ENCODE data around the gene ASB18.

DNA sequence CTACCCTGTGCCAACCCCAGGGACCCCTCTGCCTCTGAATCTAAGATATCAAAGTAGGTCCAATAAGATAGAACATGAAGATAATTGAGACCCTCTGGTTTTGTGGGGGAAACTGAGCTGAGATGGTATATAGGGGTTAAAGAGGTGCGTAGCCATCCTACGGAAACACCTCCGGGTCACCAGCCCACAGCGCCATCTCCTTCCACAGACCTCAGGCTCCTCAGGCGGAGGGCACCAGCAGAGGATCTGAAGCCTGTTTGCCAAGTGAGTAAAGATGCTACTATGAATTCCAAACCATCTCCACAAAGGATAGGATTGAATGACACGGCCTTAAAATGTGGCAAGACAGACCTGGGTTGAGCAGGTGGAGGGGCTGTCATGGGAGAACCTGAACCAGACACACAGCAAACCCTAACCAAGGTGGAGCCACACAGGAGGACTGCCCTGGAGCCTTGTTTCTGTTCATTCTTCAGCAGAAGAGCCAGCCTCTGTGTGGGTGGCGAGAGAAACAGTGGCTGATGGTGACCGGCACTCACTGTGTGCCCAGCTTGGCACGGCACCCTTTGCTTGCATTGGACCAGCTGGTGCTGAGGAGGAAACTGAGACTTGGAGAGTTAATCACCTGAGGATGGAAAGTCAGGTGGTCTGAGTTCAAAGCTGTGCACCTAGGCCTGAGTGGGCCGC lies 106.2 kb downstream of the ASB18 start:
- TF ChIP-seq, protein P1, sequence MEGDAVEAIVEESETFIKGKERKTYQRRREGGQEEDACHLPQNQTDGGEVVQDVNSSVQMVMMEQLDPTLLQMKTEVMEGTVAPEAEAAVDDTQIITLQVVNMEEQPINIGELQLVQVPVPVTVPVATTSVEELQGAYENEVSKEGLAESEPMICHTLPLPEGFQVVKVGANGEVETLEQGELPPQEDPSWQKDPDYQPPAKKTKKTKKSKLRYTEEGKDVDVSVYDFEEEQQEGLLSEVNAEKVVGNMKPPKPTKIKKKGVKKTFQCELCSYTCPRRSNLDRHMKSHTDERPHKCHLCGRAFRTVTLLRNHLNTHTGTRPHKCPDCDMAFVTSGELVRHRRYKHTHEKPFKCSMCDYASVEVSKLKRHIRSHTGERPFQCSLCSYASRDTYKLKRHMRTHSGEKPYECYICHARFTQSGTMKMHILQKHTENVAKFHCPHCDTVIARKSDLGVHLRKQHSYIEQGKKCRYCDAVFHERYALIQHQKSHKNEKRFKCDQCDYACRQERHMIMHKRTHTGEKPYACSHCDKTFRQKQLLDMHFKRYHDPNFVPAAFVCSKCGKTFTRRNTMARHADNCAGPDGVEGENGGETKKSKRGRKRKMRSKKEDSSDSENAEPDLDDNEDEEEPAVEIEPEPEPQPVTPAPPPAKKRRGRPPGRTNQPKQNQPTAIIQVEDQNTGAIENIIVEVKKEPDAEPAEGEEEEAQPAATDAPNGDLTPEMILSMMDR (IDR thresholded peaks at IDR 0.05 in 2 of 3, conservative IDR thresholded peaks at IDR 0.05 in 1 of 3; ENCODE audit: borderline replicate concordance in 1 of 3, insufficient read depth in 1 of 3, low read depth in 2 of 3, low read length in 2 of 3), result no peak
- TF ChIP-seq JUND (IDR thresholded peaks at IDR 0.05), result no peak
- TF ChIP-seq POLR2AphosphoS5 (IDR thresholded peaks at IDR 0.05; ENCODE audit: low read depth, low read length), result no peak
- TF ChIP-seq POLR2A (IDR thresholded peaks at IDR 0.05; ENCODE audit: borderline replicate concordance, extremely low read depth, insufficient read depth, insufficient read length), result no peak
- TF ChIP-seq EZH2 (IDR thresholded peaks at IDR 0.05), result no peak
- no peak for TF ChIP-seq SIN3A (IDR thresholded peaks at IDR 0.05; ENCODE audit: low read depth)
- TF ChIP-seq, protein P2, sequence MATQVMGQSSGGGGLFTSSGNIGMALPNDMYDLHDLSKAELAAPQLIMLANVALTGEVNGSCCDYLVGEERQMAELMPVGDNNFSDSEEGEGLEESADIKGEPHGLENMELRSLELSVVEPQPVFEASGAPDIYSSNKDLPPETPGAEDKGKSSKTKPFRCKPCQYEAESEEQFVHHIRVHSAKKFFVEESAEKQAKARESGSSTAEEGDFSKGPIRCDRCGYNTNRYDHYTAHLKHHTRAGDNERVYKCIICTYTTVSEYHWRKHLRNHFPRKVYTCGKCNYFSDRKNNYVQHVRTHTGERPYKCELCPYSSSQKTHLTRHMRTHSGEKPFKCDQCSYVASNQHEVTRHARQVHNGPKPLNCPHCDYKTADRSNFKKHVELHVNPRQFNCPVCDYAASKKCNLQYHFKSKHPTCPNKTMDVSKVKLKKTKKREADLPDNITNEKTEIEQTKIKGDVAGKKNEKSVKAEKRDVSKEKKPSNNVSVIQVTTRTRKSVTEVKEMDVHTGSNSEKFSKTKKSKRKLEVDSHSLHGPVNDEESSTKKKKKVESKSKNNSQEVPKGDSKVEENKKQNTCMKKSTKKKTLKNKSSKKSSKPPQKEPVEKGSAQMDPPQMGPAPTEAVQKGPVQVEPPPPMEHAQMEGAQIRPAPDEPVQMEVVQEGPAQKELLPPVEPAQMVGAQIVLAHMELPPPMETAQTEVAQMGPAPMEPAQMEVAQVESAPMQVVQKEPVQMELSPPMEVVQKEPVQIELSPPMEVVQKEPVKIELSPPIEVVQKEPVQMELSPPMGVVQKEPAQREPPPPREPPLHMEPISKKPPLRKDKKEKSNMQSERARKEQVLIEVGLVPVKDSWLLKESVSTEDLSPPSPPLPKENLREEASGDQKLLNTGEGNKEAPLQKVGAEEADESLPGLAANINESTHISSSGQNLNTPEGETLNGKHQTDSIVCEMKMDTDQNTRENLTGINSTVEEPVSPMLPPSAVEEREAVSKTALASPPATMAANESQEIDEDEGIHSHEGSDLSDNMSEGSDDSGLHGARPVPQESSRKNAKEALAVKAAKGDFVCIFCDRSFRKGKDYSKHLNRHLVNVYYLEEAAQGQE (IDR thresholded peaks at IDR 0.05; ENCODE audit: low read depth), result no peak
- TF ChIP-seq RAD21 (IDR thresholded peaks at IDR 0.05; ENCODE audit: low read depth), result no peak
- TF ChIP-seq, protein P3, sequence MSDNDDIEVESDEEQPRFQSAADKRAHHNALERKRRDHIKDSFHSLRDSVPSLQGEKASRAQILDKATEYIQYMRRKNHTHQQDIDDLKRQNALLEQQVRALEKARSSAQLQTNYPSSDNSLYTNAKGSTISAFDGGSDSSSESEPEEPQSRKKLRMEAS (IDR thresholded peaks at IDR 0.05), result no peak
- no peak for TF ChIP-seq CBX3 (IDR thresholded peaks at IDR 0.05; ENCODE audit: low read depth)
- no peak for TF ChIP-seq CEBPB (IDR thresholded peaks at IDR 0.05; ENCODE audit: low read depth)
- TF ChIP-seq ZNF274 (IDR thresholded peaks at IDR 0.05; ENCODE audit: low read depth, low read length), result no peak
- TF ChIP-seq, protein P4, sequence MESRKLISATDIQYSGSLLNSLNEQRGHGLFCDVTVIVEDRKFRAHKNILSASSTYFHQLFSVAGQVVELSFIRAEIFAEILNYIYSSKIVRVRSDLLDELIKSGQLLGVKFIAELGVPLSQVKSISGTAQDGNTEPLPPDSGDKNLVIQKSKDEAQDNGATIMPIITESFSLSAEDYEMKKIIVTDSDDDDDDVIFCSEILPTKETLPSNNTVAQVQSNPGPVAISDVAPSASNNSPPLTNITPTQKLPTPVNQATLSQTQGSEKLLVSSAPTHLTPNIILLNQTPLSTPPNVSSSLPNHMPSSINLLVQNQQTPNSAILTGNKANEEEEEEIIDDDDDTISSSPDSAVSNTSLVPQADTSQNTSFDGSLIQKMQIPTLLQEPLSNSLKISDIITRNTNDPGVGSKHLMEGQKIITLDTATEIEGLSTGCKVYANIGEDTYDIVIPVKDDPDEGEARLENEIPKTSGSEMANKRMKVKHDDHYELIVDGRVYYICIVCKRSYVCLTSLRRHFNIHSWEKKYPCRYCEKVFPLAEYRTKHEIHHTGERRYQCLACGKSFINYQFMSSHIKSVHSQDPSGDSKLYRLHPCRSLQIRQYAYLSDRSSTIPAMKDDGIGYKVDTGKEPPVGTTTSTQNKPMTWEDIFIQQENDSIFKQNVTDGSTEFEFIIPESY (IDR thresholded peaks at IDR 0.05; ENCODE audit: extremely low read depth, insufficient replicate concordance, low read length), result no peak
- TF ChIP-seq FOSL1 (IDR thresholded peaks at IDR 0.05; ENCODE audit: low read depth), result no peak
